Hepatocyte (in vitro differentiated cells): Measurements from ENCODE around the gene RFX8.

Experiments used
- EZH2phosphoT487 ChIP-seq: fragments of 200-600 bp; sonication (generic); IDR thresholded peaks from one replicate; pipeline ENCODE4 v1.6.1; 2018; ENCODE audit warnings: antibody characterized with exemption, mild to moderate bottlenecking, low read depth, moderate library complexity; ENCODE audit not compliant: unreplicated experiment, severe bottlenecking
- TF ChIP-seq, protein P1 (sequence below): fragments of 200-600 bp; sonication (generic); IDR thresholded peaks from 2 replicates; pipeline ENCODE4 v1.5.1; 2016; ENCODE audit warnings: antibody characterized with exemption, mild to moderate bottlenecking; ENCODE audit not compliant: poor library complexity

- TF ChIP-seq, protein P1, sequence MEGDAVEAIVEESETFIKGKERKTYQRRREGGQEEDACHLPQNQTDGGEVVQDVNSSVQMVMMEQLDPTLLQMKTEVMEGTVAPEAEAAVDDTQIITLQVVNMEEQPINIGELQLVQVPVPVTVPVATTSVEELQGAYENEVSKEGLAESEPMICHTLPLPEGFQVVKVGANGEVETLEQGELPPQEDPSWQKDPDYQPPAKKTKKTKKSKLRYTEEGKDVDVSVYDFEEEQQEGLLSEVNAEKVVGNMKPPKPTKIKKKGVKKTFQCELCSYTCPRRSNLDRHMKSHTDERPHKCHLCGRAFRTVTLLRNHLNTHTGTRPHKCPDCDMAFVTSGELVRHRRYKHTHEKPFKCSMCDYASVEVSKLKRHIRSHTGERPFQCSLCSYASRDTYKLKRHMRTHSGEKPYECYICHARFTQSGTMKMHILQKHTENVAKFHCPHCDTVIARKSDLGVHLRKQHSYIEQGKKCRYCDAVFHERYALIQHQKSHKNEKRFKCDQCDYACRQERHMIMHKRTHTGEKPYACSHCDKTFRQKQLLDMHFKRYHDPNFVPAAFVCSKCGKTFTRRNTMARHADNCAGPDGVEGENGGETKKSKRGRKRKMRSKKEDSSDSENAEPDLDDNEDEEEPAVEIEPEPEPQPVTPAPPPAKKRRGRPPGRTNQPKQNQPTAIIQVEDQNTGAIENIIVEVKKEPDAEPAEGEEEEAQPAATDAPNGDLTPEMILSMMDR: no peak
- TF ChIP-seq EZH2phosphoT487: no peak
Measured at GRCh38 chr2:101486258-101486701, 11.4 kb upstream of the RFX8 start.
